Caco-2 (cell line): ENCODE results near the gene PLEKHG2. TPM values are rescaled to one million over a fixed set of nuclear protein-coding genes. Genes with fewer than 3 reads are reported as not detected.

Source experiments
- BruUV-seq: library from RNA; stranded (reverse); fragments of 400-500 nt; replicated peaks from 2 replicates; lab custom pipeline; 2021; lab: Mats Ljungman, UMichigan
- CTCF ChIA-PET: fragments of 300-600 bp; sonication (Branson Sonifier 250); formaldehyde crosslinking; loops from one replicate; lab custom pipeline; 2022; ENCODE audit warnings: antibody characterized with exemption; lab: Charles Lee
- POLR2A ChIA-PET: fragments of 300-600 bp; sonication (Branson Sonifier 250); formaldehyde crosslinking; loops from one replicate; lab custom pipeline; 2022; ENCODE audit warnings: antibody characterized with exemption; lab: Charles Lee
- DNase-seq, 2 experiments: peaks; one replicate each; pipeline versions ENCODE4 v3.0.0 to v3.0.0-alpha.2; 2020 to 2022
- H3K27me3 ChIP-seq: replicated peaks from 2 replicates; pipeline ENCODE4 v1.6.0; 2011; ENCODE audit warnings: low read length; ENCODE audit not compliant: control insufficient read depth, insufficient read depth
- H3K36me3 ChIP-seq: 2 replicates; pipeline ENCODE4 v1.5.1; 2011; ENCODE audit warnings: low read length; ENCODE audit not compliant: control insufficient read depth, insufficient read depth
- H3K4me1 ChIP-seq: fragments of 250-450 bp; sonication (Bioruptor Pico); 2 replicates; pipeline ENCODE4 v1.5.1; 2020; ENCODE audit warnings: mild to moderate bottlenecking
- H3K4me3 ChIP-seq: 2 replicates; pipeline ENCODE4 v1.5.1; 2011; ENCODE audit warnings: low read depth, mild to moderate bottlenecking, control low read depth, low read length
- H3K9me3 ChIP-seq: fragments of 250-450 bp; sonication (Bioruptor Pico); 2 replicates; pipeline ENCODE4 v1.5.1; 2020; ENCODE audit warnings: mild to moderate bottlenecking, moderate library complexity
- H3K27ac Mint-ChIP-seq: one replicate; pipeline ENCODE4 v1.8.0; 2022; ENCODE audit warnings: mixed read lengths; ENCODE audit not compliant: unreplicated experiment
- H3K27me3 Mint-ChIP-seq: one replicate; pipeline ENCODE4 v1.8.0; 2022; ENCODE audit warnings: mixed read lengths; ENCODE audit not compliant: insufficient read depth, unreplicated experiment
- H3K36me3 Mint-ChIP-seq: one replicate; pipeline ENCODE4 v1.8.0; 2022; ENCODE audit warnings: mild to moderate bottlenecking, mixed read lengths; ENCODE audit not compliant: insufficient read depth, unreplicated experiment
- H3K4me1 Mint-ChIP-seq: one replicate; pipeline ENCODE4 v1.8.0; 2022; ENCODE audit warnings: low read depth, mixed read lengths; ENCODE audit not compliant: unreplicated experiment
- H3K4me3 Mint-ChIP-seq: one replicate; pipeline ENCODE4 v1.8.0; 2022; ENCODE audit warnings: mild to moderate bottlenecking, moderate library complexity, mixed read lengths; ENCODE audit not compliant: unreplicated experiment
- H3K9me3 Mint-ChIP-seq: one replicate; pipeline ENCODE4 v1.8.0; 2022; ENCODE audit warnings: mixed read lengths; ENCODE audit not compliant: unreplicated experiment
- CTCF ChIP-seq, 2 experiments: fragments of 200-600 bp in 1 of 2; IDR thresholded peaks; 1 replicate in 1 of 2; 2 replicates in 1 of 2; pipeline versions ENCODE4 v1.5.1 to v1.8.0; 2011 to 2022; ENCODE audit warnings: antibody characterized with exemption in 1 of 2, control low read depth in 1 of 2, inconsistent platforms in 1 of 2, low read depth in 1 of 2, low read length in 1 of 2, mild to moderate bottlenecking in 1 of 2, moderate library complexity in 1 of 2; ENCODE audit not compliant: insufficient read depth in 1 of 2, severe bottlenecking in 1 of 2, unreplicated experiment in 1 of 2
- intact Hi-C: fragments of 100-400 bp; cut with micrococcal nuclease; formaldehyde crosslinking; loops from one replicate; pipeline ENCODE4 v1.10.0; 2022; ENCODE audit not compliant: unreplicated experiment
- total RNA-seq: library from RNA; stranded (reverse); gene quantifications from 2 replicates; pipeline ENCODE4 v1.2.3, GENCODE V29; 2022

The PLEKHG2 gene
- total RNA-seq, 1 experiment from 2014 or later: 49.8 TPM

GRCh38 chr19:39433480-39434079 lies 21.1 kb downstream of the PLEKHG2 start:
- H3K27me3 Mint-ChIP-seq: no peaks in the 10 kb centered on the region
- H3K27ac Mint-ChIP-seq: peak overlapping the region; percentile 93
- ChIA-PET CTCF (no interaction called here), POLR2A (no interaction called here)
- no peak overlapping the region for H3K4me3 ChIP-seq
- peaks cover 23% of the 10 kb centered on the region for H3K4me1 Mint-ChIP-seq
- H3K36me3 Mint-ChIP-seq: peaks cover 79% of the 10 kb centered on the region
- no peak for DNase-seq
- peaks cover 31% of the 10 kb centered on the region for H3K4me1 ChIP-seq
- intact Hi-C loops: no loop called here
- H3K36me3 ChIP-seq: peaks cover 7% of the 10 kb centered on the region
- H3K9me3 Mint-ChIP-seq: no peaks in the 10 kb centered on the region
- no peaks in the 10 kb centered on the region for H3K9me3 ChIP-seq
- H3K4me3 Mint-ChIP-seq: peak overlapping the region; percentile 87
- BruUV-seq: no TSS peak
- no peaks in the 10 kb centered on the region for H3K27me3 ChIP-seq
- TF ChIP-seq CTCF (IDR thresholded peaks at IDR 0.05; ENCODE audit: insufficient read depth in 1 of 2, low read depth in 1 of 2, low read length in 1 of 2, severe bottlenecking in 1 of 2, unreplicated experiment in 1 of 2): no peak

GRCh38 chr19:39434123-39435076 lies 21.9 kb downstream of the PLEKHG2 start:
- no peaks in the 10 kb centered on the region for H3K27me3 Mint-ChIP-seq
- Histone ChIP-seq H3K27me3 (no peaks in the 10 kb centered on the region), H3K36me3 (peaks cover 7% of the 10 kb centered on the region), H3K4me1 (peaks cover 23% of the 10 kb centered on the region), H3K9me3 (no peaks in the 10 kb centered on the region), H3K4me3 (peak overlapping the region; percentile 63)
- peak overlapping the region; percentile 87 for H3K4me3 Mint-ChIP-seq
- POLR2A ChIA-PET: interaction anchor here (1.5 to 1.7 kb wide), 6 partner anchors 10 to 92 kb away, joined by 20 to 54 read pairs (median 26); partner anchors contain the start of genes MED29, PAF1, PLEKHG2 and SAMD4B
- TF ChIP-seq CTCF (IDR thresholded peaks at IDR 0.05; ENCODE audit: insufficient read depth in 1 of 2, low read depth in 1 of 2, low read length in 1 of 2, severe bottlenecking in 1 of 2, unreplicated experiment in 1 of 2): no peak
- no peaks in the 10 kb centered on the region for H3K9me3 Mint-ChIP-seq
- peaks cover 23% of the 10 kb centered on the region for H3K4me1 Mint-ChIP-seq
- no TSS peak for BruUV-seq
- CTCF ChIA-PET: interaction anchor here (1.3 kb wide), 1 partner anchor 211 kb away, joined by 3 read pairs; no protein-coding TSS in a partner anchor
- intact Hi-C loops: no loop called here
- H3K27ac Mint-ChIP-seq: peak overlapping the region; percentile 93
- peaks cover 71% of the 10 kb centered on the region for H3K36me3 Mint-ChIP-seq
- no peak for DNase-seq
